Stimulated activated CD4-positive, alpha-beta T cell treated with anti-CD3 and anti-CD28 coated beads, Interleukin-2, amount 100 ng/mL, for 24 hours (primary cell): ENCODE measurements around the gene DLG2.
"Not testable (repeated sequence)": the region's sequence is repeated elsewhere in the genome, so short reads cannot be mapped to it uniquely, and the experiment has no call there.

ENCODE experiments used
- DNase-seq, 2 donors: peaks; one replicate each; pipeline ENCODE4 v3.0.0-alpha.2; 2020

Gene DLG2

GRCh38 chr11:83813296-83813695 is 1813.8 kb downstream of the DLG2 start:
- no peak for DNase-seq

GRCh38 chr11:83809274-83809673 is 1817.9 kb downstream of the DLG2 start:
- DNase-seq: no peak

- DNase-seq: no peak
Measured at GRCh38 chr11:83801799-83802198, 1825.3 kb downstream of the DLG2 start.

- no peak for DNase-seq
Measured at GRCh38 chr11:83793310-83793709, 1833.8 kb downstream of the DLG2 start.

GRCh38 chr11:83791557-83791956 is 1835.6 kb downstream of the DLG2 start:
- DNase-seq: no peak

GRCh38 chr11:83785942-83786341 is 1841.2 kb downstream of the DLG2 start:
- no peak for DNase-seq

GRCh38 chr11:83784419-83784818 is 1842.7 kb downstream of the DLG2 start:
- DNase-seq: no peak

- no peak for DNase-seq
Measured at GRCh38 chr11:83782329-83782728, 1844.8 kb downstream of the DLG2 start.

- no peak for DNase-seq
Measured at GRCh38 chr11:83779876-83780275, 1847.3 kb downstream of the DLG2 start.

GRCh38 chr11:83778596-83778995 is 1848.5 kb downstream of the DLG2 start:
- DNase-seq: no peak

- no peak for DNase-seq
Measured at GRCh38 chr11:83773950-83774880, 1852.9 kb downstream of the DLG2 start.

GRCh38 chr11:83768489-83768888 is 1858.7 kb downstream of the DLG2 start:
- no peak for DNase-seq

GRCh38 chr11:83766932-83767331 is 1860.2 kb downstream of the DLG2 start:
- no peak for DNase-seq

GRCh38 chr11:83764643-83765042 is 1862.5 kb downstream of the DLG2 start:
- no peak for DNase-seq

GRCh38 chr11:83760932-83761331 is 1866.2 kb downstream of the DLG2 start:
- DNase-seq: no peak

GRCh38 chr11:83759148-83759547 is 1868.0 kb downstream of the DLG2 start:
- DNase-seq: no peak

- no peak for DNase-seq
Measured at GRCh38 chr11:83751041-83751440, 1876.1 kb downstream of the DLG2 start.

GRCh38 chr11:83746921-83747585 is 1880.1 kb downstream of the DLG2 start:
- DNase-seq: no peak

- DNase-seq: no peak
Measured at GRCh38 chr11:83744620-83745192, 1882.4 kb downstream of the DLG2 start.

- DNase-seq: no peak
Measured at GRCh38 chr11:83736684-83737083, 1890.5 kb downstream of the DLG2 start.

- DNase-seq: no peak
Measured at GRCh38 chr11:83734120-83734519, 1893.0 kb downstream of the DLG2 start.

- not testable (repeated sequence) for DNase-seq
Measured at GRCh38 chr11:83731288-83731687, 1895.9 kb downstream of the DLG2 start.

- no peak for DNase-seq
Measured at GRCh38 chr11:83728281-83728680, 1898.9 kb downstream of the DLG2 start.

- no peak for DNase-seq
Measured at GRCh38 chr11:83727251-83727650, 1899.9 kb downstream of the DLG2 start.
